HG03342 (cell line): ENCODE data around the gene CLCN2.

Experiments
- ATAC-seq: cut with Tn5 transposase; IDR thresholded peaks from one replicate; pipeline ENCODE4 v1.9.1; 2021; ENCODE audit warnings: mild to moderate bottlenecking, moderate library complexity; ENCODE audit not compliant: unreplicated experiment

The CLCN2 gene

DNA sequence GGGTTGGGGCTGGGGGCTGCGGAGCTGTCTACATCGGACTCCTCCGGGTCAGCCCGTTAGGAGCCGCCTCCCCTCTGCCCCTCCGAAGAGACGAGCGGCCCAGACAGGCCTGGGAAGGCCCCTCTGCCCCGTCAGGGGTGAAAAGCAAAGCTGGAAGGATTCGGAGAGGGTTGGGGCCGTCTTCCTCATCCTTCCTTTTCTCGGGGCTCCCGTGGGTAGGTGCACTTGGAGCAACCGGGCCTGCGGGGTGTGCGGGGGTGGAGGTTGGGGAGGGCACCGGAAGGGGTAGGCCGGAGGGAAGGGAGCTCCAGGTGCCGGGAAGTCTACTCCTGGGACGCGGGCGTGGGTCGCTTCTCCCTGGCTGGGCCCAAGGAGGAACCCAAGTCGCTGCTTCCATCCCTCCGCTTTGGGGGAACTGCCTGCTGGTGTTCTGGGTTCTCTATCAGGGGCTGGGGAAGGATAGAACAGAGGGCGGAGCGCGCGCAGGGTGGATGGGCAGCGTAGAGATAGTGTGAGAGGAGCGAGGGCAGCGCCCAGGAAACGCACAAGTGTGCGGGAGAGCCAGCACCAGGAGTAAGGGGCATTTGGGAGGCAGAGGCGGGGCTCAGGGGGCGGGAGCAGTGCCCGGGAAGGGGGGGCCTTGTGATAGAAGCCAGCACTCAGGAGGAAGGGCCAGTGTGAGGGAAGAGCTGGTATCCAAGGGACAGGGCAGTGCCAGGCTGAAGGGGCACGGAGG, 695 bp upstream of the CLCN2 start:
- peak; percentile 4 for ATAC-seq

DNA sequence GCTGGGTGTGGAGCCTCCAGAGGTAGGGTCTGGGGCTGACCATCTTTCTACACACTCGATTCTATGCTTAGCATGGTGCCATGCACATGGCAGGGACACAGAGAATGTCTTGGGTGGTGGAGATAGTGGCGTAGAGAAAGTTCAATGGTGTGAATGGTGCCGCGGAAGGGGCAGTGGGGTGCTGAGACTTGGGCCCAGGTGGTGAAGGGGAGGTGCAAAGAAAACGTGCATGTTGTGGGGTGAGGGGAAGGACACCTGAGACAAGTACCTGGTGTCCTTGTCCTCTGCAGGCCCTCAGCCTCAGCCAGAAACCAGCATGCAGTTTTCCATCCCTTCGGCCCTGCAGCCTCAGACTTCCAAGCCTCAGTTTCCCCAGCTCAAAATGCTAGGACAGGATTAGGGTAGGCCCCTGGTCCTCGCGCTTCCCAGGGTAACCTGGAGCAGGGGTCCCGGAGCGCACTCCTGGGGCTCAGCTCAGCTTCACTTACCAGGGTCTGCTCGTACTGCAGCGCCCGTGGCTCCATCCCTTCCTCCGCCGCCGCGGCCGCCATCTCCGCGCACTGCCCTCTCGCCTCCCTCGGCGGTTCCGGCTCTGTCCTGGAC, 375 bp downstream of the CLCN2 start:
- no peak for ATAC-seq

DNA sequence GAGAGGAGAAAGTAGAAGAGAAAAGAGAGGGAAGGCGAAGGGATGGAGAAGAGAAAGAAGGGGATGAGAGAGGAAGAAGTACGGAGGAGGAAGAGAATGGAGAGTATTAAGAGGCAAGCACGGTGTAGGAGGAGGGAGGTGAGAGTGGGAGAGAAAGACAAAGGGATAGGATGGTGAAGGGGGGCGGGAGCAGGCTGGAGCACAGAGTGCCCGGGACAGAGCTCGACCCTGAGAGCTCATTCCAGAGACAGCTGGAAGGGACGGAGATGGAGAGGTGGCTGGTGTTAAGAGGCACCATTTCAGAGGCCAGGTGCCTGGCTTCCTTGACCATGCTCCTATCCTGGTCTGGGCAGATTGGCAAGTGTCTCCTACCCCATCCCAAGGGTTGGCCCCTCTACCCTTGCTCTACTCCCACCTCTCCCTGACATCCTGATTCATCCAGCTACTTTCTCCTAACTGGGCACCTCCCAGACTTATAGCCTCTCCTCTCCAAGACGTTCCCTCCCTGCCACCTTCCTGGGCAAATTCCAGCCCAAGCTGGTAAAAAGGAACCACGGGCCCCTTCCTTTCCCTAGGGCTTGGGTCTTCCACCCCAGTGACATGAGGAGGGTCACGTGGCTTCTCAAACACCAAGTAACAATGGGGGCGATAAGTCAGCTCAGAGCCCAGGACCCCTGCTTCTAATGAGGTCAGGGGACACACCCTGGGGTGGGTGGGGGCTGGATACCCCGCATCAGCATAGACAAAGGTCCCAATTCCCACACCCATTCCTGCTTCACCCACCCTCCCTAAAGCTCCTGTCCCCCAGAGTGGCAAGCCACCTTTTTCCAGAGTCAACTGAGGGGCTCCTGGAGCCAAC, 1.1 kb downstream of the CLCN2 start:
- ATAC-seq: no peak

- ATAC-seq: no peak
Measured at GRCh38 chr3:184359610-184360009, 1.8 kb downstream of the CLCN2 start.

- ATAC-seq: no peak
Measured at GRCh38 chr3:184358921-184359350, 2.5 kb downstream of the CLCN2 start.

GRCh38 chr3:184358124-184358767, 3.2 kb downstream of the CLCN2 start:
- no peak for ATAC-seq

GRCh38 chr3:184357248-184358123, 3.9 kb downstream of the CLCN2 start:
- ATAC-seq: no peak

DNA sequence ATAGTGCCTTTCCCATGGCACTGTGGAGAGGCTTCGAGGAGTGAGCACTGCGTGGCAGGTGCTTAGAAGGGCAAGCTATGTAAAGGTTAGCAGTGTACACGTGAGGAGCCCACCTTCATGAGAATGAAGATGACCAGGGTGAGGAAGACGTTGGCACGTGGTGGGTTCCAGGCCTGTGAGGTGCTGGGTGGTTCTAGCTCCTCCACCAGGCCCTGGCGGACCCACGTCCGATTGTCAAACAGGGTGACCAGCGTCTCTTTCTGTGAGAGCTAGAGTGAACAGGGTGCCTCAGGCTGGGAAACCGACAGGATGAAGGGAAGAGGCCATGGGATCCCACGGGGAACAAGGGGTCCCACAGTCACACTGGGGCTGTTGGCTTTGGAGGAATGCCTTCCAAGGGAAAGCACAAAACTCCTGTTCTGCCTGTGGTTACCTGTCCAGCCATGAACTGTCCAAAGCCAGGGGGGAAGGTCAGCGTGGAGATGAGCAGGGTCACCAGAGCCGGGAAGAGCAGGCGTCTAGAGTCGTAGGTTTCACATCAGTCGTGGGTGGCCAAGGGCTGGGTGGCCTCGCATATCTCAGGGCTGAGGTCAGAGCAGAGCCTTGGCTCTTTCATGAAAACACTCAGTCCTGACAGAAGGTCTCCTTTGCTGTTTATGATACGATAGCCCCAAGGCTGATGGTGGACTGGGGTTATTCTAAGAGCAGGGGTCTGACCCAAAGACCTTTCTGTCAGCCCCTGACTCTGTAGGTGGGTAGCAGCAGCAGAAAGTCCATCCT, 6.0 kb downstream of the CLCN2 start:
- ATAC-seq: no peak

DNA sequence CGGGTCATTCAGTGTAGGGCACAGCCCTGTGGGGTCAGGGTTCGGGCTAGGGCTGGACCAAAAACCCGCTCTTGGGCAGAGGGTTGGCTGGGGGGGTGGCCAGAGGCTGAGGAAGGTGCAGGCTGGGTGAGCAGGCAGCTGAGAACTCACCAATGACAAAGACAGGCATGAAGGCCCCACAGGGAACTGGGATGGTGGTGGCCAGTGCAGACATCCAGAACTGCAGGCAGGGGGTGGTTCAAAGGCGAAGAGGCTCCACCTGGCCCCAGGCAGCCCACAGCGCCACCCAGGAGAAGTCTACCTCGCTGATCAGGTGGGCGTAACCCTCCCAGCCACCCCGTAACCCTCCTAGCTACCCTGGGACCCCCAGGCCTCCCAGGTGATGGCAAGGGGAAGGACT, 6.7 kb downstream of the CLCN2 start:
- ATAC-seq: no peak

DNA sequence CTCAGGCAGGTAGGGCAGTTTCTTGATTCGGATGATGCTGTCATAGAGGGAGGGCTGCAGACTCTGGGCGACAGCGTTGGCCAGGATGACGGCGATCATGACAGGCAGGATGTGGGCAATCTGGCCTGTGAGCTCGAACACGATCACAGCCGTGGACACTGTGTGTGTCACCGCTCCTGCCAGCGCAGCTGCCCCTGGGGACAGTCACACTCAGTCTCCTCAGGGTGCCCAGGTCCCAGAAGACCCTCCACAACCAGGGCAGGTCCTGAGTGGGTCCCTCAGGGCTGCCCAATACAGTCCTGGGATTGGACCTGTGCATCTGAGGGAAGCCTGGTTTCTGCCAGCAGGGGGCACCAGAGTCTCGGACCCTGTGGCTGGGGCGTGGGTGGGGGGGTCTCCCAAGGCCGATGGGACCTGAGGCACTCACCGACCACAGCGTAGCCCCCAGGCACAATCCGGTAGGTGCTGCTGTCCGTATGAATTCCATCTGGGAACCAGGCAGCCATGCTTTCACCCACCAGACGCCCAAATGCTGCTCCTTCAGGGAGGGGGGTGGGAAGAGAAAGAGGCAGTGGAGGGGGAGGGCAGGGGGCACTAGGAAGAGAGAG, 7.2 kb downstream of the CLCN2 start:
- no peak for ATAC-seq

DNA sequence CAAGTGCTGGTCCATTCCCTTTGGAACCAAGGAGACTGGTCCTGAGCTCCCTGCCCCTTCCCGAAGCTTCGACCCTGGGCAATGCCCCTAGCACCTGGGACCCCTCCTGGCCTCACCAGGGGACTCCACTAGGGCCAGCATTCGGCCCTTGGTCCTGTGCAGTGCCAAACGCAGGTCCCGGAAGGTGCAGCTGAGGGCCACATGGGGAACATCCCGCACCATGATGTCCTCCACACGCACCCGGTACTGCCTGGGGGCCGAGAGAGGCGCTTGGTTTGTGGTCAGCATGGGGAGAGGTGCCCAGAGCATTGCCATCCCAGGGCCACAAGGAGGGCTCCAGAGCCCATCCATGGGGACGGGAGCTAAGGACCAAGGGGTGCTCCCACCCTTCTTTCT, 7.9 kb downstream of the CLCN2 start:
- ATAC-seq: no peak

DNA sequence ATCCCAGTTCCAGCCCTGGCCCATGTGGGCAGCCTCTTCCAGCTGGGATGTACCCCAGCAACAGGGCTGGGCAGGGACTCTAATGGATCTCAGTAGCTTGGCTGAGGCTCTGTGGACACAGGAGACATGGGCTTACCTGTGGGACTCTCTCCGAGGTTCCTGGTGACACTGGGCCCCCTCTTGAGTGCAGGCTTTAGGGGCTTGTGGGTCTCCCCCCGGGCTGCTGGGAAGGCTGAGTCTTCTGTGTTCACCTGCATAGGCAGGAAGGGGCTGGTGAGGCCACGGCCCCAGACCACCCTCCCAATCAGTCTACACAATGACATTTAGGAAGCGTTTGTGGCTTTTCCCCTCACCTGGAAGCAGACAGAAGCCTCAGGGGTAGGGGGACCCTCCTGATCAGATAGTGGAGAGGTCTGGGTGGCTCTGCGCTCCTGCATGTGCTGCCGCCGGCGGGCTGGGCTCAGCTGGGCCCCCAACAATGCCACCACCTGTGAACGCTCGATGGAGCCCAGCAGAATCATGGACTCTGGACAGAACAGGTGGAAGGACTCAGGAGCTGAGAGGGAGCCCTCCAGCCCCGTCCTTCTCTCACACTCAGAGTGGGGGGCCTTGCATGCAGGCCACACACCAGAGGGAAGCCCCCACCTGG, 8.4 kb downstream of the CLCN2 start:
- no peak for ATAC-seq

DNA sequence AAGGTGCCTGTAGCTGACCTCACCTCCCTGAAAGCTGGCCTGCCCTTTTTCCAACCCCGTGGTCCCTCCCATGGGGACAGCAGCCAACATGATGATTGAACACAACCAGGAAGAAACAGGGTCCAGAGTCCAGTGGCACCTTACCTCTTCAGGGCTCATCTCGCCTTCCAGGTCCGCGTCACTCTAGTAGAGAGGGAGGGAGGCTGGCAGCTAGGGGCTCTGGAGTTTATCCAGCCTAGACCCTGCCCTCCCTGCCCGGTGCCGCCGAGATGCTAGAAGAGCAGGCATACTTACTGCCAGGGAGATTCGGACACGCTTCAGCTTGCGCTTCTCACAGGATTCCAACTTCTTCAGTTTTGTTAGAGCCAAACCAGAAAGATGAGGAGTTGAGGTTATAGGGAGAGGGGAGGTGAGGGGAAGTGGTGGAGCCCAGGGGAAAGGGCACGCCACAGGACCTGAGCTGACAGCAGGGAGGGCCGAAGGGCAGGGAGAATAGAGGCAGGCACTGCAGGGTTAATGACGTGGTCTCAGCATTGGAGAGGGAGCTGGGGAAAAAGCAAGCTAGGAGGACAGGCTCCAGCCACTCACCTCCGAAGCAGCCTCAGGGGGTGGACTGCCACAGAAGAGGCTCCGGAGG, 9.1 kb downstream of the CLCN2 start:
- ATAC-seq: no peak

DNA sequence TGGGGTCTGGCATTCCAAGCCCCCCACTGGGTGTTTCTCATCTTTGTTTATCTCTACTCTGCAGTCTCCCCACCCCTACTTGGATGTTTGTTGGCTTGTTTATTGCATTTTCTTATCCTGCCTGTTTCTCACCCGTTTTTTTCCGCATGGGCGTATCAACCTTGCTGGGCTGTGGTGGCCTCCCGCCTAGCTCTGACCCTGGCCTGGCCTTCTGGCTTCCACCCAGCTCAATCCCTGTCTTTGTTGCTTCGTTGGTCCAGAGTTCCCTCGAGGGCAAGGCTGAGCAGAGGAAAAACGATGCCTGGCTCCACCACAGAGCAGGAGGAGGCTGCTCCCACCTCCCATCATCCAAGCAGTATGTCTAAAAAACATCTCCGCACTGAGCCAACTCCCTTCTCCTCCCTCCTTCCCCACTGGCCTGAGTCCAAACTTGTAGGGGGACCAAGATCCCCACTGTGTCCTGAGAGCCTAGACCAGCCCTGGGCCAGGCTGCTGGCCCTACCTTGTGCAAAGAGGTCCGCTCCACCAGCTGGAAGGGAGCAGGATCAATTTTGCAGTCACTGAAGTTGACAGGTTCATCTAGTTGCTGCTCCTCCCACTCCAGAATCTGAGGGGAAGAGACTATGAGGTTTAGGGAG, 9.8 kb downstream of the CLCN2 start:
- ATAC-seq: no peak

GRCh38 chr3:184350618-184351017, 10.8 kb downstream of the CLCN2 start:
- ATAC-seq: no peak

GRCh38 chr3:184349563-184350470, 11.6 kb downstream of the CLCN2 start:
- ATAC-seq: no peak

DNA sequence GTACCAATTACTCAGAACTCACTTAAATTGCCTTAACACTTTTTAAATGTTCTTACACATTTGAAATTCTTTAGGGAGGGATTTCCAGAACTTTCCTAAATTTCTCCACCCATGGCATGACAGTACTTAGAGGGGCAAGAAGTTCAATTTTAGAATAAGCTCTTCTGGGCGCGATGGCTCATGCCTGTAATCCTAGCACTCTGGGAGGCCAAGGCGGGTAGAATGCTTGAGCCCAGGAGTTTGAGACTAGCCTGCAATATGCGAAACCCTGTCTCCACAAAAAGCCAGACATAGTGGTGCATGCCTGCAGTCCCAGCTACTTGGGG, 13.4 kb downstream of the CLCN2 start:
- ATAC-seq: no peak
